ENCODE measurements around the gene GRAP2. TPM values are rescaled to one million over a fixed set of nuclear protein-coding genes. Genes with fewer than 3 reads are reported as not detected.

The GRAP2 gene
- polyA plus RNA-seq, 1 of the 3 experiments (the other 2 are of a cell fraction): 0.13 TPM

- no peaks in the 10 kb centered on the region for H3K9me2 ChIP-seq
- no peak for TF ChIP-seq CHD2 (IDR thresholded peaks at IDR 0.05; ENCODE audit: low read length, partially characterized antibody)
- no peak for TF ChIP-seq FOSL2 (IDR thresholded peaks at IDR 0.05; ENCODE audit: borderline replicate concordance, low read depth)
- TF ChIP-seq USF1 (IDR thresholded peaks at IDR 0.05; ENCODE audit: borderline replicate concordance, low read depth): no peak
- TF ChIP-seq, protein P1, sequence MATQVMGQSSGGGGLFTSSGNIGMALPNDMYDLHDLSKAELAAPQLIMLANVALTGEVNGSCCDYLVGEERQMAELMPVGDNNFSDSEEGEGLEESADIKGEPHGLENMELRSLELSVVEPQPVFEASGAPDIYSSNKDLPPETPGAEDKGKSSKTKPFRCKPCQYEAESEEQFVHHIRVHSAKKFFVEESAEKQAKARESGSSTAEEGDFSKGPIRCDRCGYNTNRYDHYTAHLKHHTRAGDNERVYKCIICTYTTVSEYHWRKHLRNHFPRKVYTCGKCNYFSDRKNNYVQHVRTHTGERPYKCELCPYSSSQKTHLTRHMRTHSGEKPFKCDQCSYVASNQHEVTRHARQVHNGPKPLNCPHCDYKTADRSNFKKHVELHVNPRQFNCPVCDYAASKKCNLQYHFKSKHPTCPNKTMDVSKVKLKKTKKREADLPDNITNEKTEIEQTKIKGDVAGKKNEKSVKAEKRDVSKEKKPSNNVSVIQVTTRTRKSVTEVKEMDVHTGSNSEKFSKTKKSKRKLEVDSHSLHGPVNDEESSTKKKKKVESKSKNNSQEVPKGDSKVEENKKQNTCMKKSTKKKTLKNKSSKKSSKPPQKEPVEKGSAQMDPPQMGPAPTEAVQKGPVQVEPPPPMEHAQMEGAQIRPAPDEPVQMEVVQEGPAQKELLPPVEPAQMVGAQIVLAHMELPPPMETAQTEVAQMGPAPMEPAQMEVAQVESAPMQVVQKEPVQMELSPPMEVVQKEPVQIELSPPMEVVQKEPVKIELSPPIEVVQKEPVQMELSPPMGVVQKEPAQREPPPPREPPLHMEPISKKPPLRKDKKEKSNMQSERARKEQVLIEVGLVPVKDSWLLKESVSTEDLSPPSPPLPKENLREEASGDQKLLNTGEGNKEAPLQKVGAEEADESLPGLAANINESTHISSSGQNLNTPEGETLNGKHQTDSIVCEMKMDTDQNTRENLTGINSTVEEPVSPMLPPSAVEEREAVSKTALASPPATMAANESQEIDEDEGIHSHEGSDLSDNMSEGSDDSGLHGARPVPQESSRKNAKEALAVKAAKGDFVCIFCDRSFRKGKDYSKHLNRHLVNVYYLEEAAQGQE (IDR thresholded peaks at IDR 0.05; ENCODE audit: low read depth, low read length): no peak
- TF ChIP-seq TEAD4 (IDR thresholded peaks at IDR 0.05; ENCODE audit: borderline replicate concordance, insufficient read depth): no peak
- no peak for TF ChIP-seq IRF3 (IDR thresholded peaks at IDR 0.05; ENCODE audit: low read depth, low read length)
- no peak for TF ChIP-seq MXI1 (IDR thresholded peaks at IDR 0.05; ENCODE audit: low read depth, low read length)
- TF ChIP-seq FOXM1 (IDR thresholded peaks at IDR 0.05; ENCODE audit: low read depth): no peak
- H3F3A ChIP-seq (replicated peaks; ENCODE audit: insufficient read depth): no peaks in the 10 kb centered on the region
- no peaks in the 10 kb centered on the region for H3K36me3 ChIP-seq (replicated peaks in 1 of 2; ENCODE audit: control insufficient read depth in 1 of 2, insufficient read depth in 2 of 2, low read length in 1 of 2)
- H2AFZ ChIP-seq (ENCODE audit: low read depth): no peak overlapping the region
- no peak overlapping the region for H3K4me3 ChIP-seq (ENCODE audit: low read depth in 2 of 2, low read length in 1 of 2)
- WGBS (ENCODE audit: low lambda C conversion rate): 62% methylated on average over 5 of the region's 5 CpGs
- no peak overlapping the region for H3K27ac ChIP-seq (ENCODE audit: low read depth in 2 of 2, low read length in 1 of 2)
- DNase-seq: no peak
- no peaks in the 10 kb centered on the region for H3K27me3 ChIP-seq (ENCODE audit: insufficient read depth)
- H3K4me1 ChIP-seq (ENCODE audit: control insufficient read depth in 1 of 2, insufficient read depth in 2 of 2, low read depth in 1 of 2, low read length in 1 of 2): peaks cover 0 to 5% of the 10 kb centered on the region in 2 experiments; a peak in 1 of 4 replicates
- POLR2A ChIA-PET: no interaction called here
- H3K9me3 ChIP-seq: no peaks in the 10 kb centered on the region
- H3K79me2 ChIP-seq (ENCODE audit: insufficient read depth): no peaks in the 10 kb centered on the region
- H3K9ac ChIP-seq: no peak overlapping the region
- no peak overlapping the region for H3K4me2 ChIP-seq
- CTCF ChIA-PET: no interaction called here
- no peaks in the 10 kb centered on the region for H4K20me1 ChIP-seq (ENCODE audit: insufficient read depth)
Measured at GRCh38 chr22:39972641-39973040, 71.8 kb downstream of the GRAP2 start.

DNA sequence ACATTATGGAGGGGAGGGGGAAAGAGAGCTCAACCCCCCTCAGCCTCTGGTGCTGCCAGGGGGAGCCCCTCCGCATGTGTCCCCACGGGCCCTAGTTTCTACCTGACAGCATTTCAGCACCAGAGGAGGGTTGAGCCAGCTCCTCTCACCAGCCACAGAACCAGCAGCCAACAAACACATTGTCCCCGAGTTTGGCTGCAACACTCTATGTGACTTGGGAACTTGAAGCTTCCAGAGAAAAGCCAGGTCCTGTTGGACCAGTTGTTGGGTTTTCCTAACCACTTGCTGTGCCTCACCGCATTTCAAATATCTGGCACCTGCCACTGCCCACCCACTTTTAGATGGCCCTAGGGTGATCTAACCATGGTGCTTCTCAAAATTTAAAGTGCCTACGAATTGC lies 72.8 kb downstream of the GRAP2 start:
- Histone ChIP-seq H3K27me3 (ENCODE audit: insufficient read depth) (no peaks in the 10 kb centered on the region), H2AFZ (ENCODE audit: low read depth) (no peak overlapping the region), H3K9ac (no peak overlapping the region), H3K9me3 (no peaks in the 10 kb centered on the region), H4K20me1 (ENCODE audit: insufficient read depth) (no peaks in the 10 kb centered on the region), H3K36me3 (replicated peaks in 1 of 2; ENCODE audit: control insufficient read depth in 1 of 2, insufficient read depth in 2 of 2, low read length in 1 of 2) (no peaks in the 10 kb centered on the region), H3K4me2 (no peak overlapping the region), H3K79me2 (ENCODE audit: insufficient read depth) (no peaks in the 10 kb centered on the region), H3K27ac (ENCODE audit: low read depth in 2 of 2, low read length in 1 of 2) (no peak overlapping the region), H3K4me1 (ENCODE audit: control insufficient read depth in 1 of 2, insufficient read depth in 2 of 2, low read depth in 1 of 2, low read length in 1 of 2) (no peaks in the 10 kb centered on the region; a peak in 1 of 4 replicates), H3F3A (replicated peaks; ENCODE audit: insufficient read depth) (no peaks in the 10 kb centered on the region), H3K9me2 (no peaks in the 10 kb centered on the region), H3K4me3 (ENCODE audit: low read depth in 2 of 2, low read length in 1 of 2) (no peak overlapping the region)
- ChIA-PET POLR2A (no interaction called here), CTCF (no interaction called here)
- TF ChIP-seq SIN3A (IDR thresholded peaks at IDR 0.05; ENCODE audit: borderline replicate concordance, low read depth, low read length) (no peak), GATA2 (CRISPR knock-in tag; IDR thresholded peaks at IDR 0.05) (no peak), CTCF (IDR thresholded peaks at IDR 0.05) (no peak)
- 83% methylated on average over 1 of the region's 5 CpGs for WGBS (ENCODE audit: low lambda C conversion rate)
- DNase-seq: no peak
